NCI-H526 (cell line): ENCODE measurements around the gene CMIP.

Source experiments
- DNase-seq, 2 experiments: peaks; one replicate each; lab custom pipeline; 2025; lab: John Stamatoyannopoulos, UW

The CMIP gene

GRCh38 chr16:81462683-81463082 lies 18.1 kb downstream of the CMIP start:
- DNase-seq, result no peak

- DNase-seq, result no peak
Observed at GRCh38 chr16:81463296-81463890, 18.8 kb downstream of the CMIP start.

GRCh38 chr16:81464279-81464678 lies 19.7 kb downstream of the CMIP start:
- no peak for DNase-seq

GRCh38 chr16:81465375-81465943 lies 20.9 kb downstream of the CMIP start:
- no peak for DNase-seq

GRCh38 chr16:81466356-81466980 lies 21.9 kb downstream of the CMIP start:
- DNase-seq, result no peak

- no peak for DNase-seq
Observed at GRCh38 chr16:81467072-81467471, 22.5 kb downstream of the CMIP start.

GRCh38 chr16:81467815-81468214 lies 23.2 kb downstream of the CMIP start:
- DNase-seq, result no peak

GRCh38 chr16:81468269-81468902 lies 23.8 kb downstream of the CMIP start:
- DNase-seq, result no peak

GRCh38 chr16:81469183-81469677 lies 24.6 kb downstream of the CMIP start:
- no peak for DNase-seq

GRCh38 chr16:81469710-81470535 lies 25.3 kb downstream of the CMIP start:
- no peak for DNase-seq

GRCh38 chr16:81470796-81471636 lies 26.4 kb downstream of the CMIP start:
- DNase-seq, result no peak

- DNase-seq, result no peak
Observed at GRCh38 chr16:81471882-81472281, 27.3 kb downstream of the CMIP start.

GRCh38 chr16:81472391-81472790 lies 27.8 kb downstream of the CMIP start:
- DNase-seq, result no peak

GRCh38 chr16:81473066-81473488 lies 28.5 kb downstream of the CMIP start:
- no peak for DNase-seq

- no peak for DNase-seq
Observed at GRCh38 chr16:81473558-81473957, 28.9 kb downstream of the CMIP start.

GRCh38 chr16:81473969-81474959 lies 29.7 kb downstream of the CMIP start:
- DNase-seq, result no peak

- DNase-seq, result no peak
Observed at GRCh38 chr16:81477697-81478693, 33.4 kb downstream of the CMIP start.

GRCh38 chr16:81478876-81479511 lies 34.4 kb downstream of the CMIP start:
- DNase-seq, result no peak
